HCEC 1CT (cell line): ENCODE results near the gene POLR2H.

Source experiments
- DNase-seq: peaks from one replicate; pipeline ENCODE4 v3.0.0-alpha.2; 2017

POLR2H gene

DNA sequence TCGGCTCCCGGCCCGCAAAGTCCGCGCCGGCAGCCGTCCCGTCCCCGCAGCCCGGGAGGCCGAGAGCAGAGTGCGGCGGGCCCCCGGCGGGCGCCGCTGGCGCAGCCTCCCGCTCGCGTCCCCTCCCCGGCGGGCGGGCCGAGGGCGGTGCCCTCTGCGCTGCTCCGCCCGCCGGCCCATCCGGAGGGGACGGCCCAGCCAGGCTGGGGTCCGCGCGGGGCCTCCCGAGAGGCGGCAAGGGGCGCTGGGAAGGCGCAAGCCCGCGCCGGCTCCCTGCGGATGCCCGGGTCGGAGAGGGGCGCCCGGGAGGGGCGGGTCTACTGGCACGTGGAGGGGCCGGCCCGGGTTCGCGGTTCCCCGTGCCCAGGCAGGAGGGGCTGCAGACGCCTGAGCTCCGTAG is at the start of gene POLR2H, which contains the start of gene CLCN2:
Gene POLR2H (plus strand): TSS at position 179 of the 400 bp plus-strand sequence. CDS start 1,783 bp downstream, outside the sequence.
Gene CLCN2 (minus strand): TSS at position 74 of the 400 bp plus-strand sequence. CDS start 126 bp downstream, outside the sequence.
- peak; percentile 45 for DNase-seq

DNA sequence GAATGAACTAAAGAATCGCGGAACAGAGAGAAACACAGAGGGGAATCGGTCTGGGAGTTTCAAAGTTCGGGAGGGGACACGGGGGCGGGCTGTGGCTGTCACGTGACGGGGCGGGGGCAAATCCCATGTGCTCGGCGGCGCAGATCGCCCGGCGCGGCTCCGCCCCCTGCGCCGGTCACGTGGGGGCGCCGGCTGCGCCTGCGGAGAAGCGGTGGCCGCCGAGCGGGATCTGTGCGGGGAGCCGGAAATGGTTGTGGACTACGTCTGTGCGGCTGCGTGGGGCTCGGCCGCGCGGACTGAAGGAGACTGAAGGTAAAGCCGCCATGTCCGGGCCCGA is 47.2 kb upstream of the POLR2H start, which contains the start of gene EIF4G1:
Gene EIF4G1 (plus strand): TSS at position 244 of the 337 bp plus-strand sequence. CDS start 1,191 bp downstream, outside the sequence.
- DNase-seq: peak; percentile 95

DNA sequence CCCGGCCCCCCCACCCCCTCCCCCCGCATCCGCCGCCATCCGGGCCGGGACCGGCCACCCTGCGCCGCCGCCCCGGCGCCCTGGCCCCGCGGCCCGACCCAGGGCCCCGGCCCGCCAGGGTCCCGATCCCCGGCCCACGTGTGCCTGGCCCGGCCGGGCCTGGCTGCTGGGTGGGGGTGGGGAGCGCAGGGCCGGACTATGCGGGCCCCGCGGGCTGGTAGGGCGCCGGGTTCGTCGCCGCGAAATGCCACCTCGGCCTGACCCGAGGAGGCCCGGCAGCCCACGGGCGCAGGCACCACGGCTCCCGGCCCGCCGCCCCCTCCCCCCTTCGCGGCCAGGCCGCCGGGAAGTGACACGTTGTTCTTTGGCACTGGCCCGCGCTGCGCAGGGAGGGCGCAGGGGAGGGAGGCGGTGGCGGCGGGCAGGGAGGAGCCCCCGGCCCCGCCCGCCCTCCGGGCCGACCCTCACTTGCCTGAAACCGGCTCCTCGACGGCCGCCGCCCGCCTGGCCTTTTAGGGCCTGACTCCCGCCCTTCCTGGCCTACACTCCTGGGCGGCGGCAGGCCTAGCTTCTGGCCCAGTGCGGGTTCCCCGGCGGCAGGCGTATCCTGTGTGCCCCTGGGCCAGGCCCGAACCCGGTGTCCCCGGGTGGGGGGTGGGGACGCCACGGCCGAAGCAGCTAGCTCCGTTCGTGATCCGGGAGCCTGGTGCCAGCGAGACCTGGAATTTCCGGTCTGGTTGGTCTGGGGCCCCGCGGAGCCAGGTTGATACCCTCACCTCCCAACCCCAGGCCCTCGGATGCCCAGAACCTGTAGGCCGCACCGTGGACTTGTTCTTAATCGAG is 46.6 kb upstream of the POLR2H start:
- peak; percentile 66 for DNase-seq

DNA sequence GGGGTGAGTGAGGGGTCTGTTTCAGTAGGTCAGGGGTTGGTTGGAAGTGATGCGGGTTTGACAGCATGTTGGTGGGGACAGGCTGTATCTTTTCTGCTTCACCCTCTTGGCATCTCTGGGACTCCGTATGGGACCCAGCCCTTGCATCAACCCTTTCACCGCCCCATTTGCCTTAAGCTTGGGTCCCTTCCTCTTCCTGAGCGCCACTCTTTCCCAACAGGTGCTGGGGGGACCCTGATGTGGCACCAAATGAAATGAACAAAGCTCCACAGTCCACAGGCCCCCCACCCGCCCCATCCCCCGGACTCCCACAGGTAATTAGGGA is 46.0 kb upstream of the POLR2H start:
- no peak for DNase-seq

DNA sequence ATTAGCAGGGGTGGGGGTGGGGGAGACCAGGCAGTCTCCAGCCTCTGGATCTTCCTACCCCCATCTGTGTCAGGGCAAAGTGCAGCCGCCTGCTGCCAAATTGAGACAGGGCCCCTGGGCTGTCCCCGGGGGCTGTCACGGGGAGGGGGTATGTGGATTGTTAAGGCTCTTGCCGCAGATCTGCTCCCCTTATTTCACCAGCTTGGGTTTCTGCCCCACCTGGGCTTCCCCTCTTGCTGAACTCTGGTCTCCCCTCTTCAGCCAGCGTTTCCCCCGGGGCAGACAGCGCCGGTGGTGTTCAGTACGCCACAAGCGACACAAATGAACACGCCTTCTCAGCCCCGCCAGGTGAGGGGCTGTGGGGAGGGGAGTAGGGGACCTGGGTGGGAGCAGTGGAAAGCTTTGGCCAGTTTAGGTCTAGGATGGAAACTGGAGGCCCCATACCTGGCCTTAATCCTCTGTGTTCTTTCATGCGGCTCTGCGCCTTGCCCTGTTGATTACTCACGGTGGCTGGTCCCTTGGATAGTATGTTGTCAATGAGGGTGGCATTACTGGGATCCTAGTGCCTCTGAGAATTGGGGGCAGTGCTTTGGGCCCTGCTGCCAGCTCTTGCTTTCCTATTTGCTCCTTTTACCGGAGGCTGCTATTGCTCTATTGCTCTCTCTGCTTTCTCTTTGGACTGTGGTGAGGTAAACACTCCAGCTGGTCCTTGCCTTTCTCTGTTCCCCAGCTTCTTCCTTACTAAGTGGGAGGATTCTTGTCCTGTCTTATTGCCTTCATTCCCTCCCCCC is 45.4 kb upstream of the POLR2H start:
- no peak for DNase-seq

DNA sequence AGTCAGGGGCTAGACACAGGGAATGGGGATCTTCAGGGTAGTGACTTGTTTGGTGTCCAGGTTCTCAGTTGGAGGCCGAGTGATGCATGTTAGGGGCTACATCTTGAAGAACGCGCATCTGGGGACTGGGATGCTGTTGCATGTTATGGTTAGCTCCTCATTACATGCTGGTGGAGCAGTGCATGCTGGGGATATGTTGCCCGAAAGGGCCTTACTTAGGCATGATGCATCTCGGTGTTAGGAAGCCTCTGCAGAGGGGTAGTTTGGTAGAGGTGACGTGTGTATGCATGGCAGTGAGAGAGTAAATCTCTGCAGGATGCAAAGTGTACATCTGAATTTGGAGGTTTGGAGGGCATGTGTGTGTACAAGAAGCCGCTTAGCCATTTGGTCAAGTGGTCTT is 44.7 kb upstream of the POLR2H start:
- no peak for DNase-seq

DNA sequence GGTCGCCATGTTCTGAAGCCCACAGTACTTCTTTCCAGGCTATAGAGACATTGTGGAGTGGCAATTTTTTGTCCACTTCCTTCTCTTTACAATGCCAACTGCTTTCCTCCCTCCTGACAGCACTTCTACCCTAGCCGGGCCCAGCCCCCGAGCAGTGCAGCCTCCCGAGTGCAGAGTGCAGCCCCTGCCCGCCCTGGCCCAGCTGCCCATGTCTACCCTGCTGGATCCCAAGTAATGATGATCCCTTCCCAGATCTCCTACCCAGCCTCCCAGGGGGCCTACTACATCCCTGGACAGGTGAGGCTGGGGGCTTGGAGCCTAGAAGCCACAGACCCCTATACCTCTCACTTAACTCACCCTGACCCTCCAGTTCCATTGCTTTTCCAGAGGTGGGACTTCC is 44.3 kb upstream of the POLR2H start:
- no peak for DNase-seq

DNA sequence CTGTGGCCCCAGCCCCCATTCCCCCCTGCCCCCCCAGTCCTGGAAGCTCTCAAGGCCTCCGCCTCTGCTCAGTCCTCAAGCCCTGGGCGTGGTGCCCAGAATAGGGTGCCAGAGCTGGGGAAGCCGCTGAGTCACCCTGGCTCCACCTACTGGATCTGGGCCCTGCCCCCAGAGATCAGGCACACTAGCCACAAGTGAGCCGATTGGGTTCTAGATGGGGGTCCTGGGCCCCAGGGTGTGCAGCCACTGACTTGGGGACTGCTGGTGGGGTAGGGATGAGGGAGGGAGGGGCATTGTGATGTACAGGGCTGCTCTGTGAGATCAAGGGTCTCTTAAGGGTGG is 41.4 kb upstream of the POLR2H start:
- DNase-seq: peak; percentile 97

DNA sequence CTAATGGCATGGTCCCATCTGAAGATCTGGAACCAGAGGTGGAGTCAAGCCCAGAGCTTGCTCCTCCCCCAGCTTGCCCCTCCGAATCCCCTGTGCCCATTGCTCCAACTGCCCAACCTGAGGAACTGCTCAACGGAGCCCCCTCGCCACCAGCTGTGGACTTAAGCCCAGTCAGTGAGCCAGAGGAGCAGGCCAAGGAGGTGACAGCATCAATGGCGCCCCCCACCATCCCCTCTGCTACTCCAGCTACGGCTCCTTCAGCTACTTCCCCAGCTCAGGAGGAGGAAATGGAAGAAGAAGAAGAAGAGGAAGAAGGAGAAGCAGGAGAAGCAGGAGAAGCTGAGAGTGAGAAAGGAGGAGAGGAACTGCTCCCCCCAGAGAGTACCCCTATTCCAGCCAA is 39.8 kb upstream of the POLR2H start:
- no peak for DNase-seq

DNA sequence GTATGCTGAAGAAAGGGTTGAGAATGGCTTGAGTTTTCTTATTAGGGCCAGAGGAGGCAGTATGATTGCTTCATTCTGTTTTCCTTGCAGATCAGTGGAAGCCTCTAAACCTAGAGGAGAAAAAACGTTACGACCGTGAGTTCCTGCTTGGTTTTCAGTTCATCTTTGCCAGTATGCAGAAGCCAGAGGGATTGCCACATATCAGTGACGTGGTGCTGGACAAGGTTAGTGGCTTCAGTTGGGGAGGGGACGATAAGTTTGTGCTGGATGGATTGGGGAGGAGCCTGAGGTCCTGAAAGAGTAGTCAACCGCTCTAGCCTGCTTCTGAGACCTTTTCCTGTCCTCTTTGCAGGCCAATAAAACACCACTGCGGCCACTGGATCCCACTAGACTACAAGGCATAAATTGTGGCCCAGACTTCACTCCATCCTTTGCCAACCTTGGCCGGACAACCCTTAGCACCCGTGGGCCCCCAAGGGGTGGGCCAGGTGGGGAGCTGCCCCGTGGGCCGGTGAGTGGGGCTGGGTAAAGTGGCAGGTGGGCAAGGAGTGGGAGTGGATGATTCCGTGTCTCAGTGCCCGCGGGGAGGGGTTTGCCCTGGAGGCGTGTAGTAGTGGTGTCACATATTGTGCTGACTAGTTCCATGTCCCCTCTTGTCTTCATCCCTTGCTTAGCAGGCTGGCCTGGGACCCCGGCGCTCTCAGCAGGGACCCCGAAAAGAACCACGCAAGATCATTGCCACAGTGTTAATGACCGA is 38.6 kb upstream of the POLR2H start:
- no peak for DNase-seq

DNA sequence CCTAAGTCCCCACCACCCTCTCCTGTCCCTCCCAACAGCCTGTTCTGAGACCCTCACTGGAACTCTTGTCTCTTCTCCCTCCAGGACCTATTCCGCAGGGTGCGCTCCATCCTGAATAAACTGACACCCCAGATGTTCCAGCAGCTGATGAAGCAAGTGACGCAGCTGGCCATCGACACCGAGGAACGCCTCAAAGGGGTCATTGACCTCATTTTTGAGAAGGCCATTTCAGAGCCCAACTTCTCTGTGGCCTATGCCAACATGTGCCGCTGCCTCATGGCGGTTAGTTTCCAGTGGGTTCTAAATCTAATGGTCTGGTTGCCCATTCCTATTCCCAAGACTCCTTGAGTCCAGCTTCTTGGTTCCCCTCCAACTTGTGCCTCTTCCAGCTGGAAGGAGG is 37.8 kb upstream of the POLR2H start:
- DNase-seq: no peak

DNA sequence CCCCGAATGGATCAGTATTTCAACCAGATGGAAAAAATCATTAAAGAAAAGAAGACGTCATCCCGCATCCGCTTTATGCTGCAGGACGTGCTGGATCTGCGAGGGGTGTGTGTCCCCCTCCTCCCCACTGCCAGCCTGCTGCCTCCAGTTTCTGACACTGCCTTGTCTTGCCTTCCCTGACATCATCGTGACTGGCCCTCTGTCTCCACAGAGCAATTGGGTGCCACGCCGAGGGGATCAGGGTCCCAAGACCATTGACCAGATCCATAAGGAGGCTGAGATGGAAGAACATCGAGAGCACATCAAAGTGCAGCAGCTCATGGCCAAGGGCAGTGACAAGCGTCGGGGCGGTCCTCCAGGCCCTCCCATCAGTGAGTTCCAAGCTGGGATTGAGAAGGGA is 36.2 kb upstream of the POLR2H start:
- DNase-seq: no peak

DNA sequence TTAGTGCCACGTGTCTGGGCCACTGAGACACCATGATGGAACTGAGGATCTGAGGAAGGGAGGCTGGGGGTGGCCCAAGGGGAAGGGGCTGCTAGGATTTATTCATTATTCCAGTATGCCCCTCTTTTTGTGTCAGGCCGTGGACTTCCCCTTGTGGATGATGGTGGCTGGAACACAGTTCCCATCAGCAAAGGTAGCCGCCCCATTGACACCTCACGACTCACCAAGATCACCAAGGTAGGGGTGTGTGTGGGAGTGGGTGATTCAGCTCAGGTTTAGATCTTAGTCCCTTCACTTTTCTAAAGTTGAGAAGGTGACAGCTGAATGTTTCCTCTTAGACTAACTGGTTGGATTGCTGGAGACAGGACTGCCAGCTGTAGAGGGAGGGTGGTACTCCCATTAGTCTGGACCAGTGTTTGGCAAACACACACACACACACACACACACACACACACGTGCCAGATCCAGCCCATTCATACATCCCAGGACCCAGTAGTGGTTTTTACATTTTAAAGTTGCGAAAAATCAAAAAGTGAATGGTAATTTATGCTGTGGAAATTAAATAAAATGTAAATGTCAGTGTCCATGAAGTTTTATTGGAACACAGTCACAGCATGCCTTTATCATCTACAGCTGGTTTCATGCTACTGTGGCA is 35.7 kb upstream of the POLR2H start:
- DNase-seq: no peak

DNA sequence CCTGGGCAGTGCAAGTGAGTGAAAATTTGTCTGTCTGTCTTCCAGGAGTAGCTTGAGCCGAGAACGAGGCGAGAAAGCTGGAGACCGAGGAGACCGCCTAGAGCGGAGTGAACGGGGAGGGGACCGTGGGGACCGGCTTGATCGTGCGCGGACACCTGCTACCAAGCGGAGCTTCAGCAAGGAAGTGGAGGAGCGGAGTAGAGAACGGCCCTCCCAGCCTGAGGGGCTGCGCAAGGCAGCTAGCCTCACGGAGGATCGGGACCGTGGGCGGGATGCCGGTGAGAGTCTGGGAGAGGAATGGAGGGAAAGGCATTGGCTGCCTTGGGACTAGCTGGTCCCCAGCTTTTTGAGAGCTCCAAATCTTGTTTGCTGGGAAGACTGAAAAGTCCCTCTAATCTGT is 34.3 kb upstream of the POLR2H start:
- DNase-seq: no peak

DNA sequence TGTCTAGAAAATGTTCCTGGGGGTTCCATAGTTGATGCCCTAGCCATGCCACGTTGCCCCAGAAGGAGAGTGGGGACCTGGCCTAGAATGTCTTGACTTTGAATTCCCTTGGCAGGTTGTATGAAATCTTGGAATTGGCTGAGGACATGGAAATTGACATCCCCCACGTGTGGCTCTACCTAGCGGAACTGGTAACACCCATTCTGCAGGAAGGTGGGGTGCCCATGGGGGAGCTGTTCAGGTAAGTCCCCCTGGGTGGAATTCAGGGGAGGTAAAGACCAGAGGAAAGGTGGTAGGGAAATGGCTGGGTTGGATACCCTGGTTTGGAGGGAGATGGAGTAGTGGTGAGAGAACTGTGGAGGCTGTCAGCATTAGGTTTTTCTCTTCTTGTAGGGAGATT is 33.0 kb upstream of the POLR2H start:
- DNase-seq: no peak

DNA sequence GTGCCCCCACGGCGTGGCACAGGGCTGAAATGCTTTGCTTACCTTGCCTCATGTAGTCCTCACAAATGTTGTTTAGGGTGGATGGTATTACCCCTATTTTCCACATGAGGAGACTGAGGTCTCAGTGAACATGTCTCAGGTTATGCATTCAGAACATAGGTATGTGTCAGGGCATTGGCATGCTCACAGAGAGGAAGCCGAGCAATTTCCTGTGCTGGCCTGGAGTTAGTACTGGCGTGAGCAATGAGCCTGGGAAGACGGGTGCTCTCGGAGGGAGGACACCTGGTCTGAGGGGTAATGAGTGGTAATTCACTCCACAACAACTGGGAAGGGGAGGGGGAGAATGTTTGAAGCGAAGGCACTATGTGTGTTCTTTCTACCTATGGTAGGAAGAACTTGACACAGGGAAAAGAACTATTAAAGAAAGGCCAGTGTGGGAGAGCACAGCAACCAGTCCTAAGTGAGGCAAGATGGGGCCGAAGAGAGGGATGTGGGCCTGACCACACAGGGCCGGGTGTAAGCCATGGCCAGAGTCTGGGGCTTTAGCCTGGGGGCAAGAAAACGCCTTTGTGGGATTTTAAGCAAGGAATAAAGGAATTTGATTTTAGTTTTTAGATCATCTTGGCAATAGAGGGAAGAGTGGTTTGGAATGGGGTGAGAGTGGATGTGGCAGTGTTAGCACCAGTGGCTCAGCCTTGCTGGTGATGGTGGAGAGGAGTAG is 29.0 kb upstream of the POLR2H start:
- peak; percentile 92 for DNase-seq

DNA sequence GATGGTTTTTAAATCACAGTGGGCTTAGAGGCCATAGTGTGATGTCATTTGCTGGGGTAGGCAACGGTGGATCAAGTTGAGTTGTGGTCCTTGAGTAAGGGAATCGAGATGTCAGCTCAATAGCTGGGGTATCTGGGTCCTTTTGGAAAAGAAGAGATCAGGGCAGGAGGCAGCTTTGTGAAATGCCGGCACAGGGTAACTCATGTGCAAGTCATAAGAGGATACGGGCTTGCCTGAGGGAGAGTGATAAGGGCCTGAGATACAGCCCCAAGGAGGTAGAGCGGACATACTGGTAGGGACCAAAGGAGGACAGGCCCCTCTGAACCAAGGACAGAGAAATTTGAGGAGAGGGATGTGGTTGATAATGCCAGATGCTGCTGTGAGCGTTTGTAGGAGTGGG is 28.3 kb upstream of the POLR2H start:
- no peak for DNase-seq

DNA sequence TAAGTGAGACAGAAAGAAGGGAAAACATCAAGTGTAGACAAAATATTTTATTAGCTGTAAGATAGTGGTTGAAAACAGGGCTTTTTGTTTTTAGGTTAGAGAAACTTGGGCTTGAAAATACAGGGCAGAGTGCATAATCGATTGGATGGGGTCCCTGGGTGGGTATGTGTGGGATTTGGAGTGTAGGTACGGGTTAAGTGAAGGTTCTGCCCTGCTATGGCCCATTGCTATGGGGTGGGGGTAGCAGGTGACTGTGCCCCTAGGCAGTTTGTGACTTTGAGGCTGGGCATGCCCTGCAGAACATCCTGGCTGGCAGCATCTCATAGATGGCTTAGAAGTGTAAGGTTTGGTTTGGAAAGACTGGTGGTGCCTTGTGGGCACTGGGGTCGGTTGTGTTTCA is 27.8 kb upstream of the POLR2H start:
- no peak for DNase-seq

DNA sequence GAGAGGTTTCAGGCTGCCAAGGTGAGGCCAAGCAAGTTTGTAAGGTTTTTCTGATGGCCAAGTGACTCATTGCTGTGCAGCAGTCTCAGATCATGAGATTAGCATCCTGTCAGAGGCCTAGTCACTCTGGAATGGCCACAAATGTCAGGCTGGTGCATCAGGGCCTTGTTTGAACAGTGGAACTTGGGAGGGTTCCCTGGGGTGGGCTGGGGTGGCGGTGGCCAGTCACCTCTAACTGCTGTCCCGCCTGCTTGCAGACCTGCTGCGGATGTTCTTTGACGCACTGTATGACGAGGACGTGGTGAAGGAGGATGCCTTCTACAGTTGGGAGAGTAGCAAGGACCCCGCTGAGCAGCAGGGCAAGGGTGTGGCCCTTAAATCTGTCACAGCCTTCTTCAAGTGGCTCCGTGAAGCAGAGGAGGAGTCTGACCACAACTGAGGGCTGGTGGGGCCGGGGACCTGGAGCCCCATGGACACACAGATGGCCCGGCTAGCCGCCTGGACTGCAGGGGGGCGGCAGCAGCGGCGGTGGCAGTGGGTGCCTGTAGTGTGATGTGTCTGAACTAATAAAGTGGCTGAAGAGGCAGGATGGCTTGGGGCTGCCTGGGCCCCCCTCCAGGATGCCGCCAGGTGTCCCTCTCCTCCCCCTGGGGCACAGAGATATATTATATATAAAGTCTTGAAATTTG is 26.9 kb upstream of the POLR2H start:
- peak; percentile 74 for DNase-seq

DNA sequence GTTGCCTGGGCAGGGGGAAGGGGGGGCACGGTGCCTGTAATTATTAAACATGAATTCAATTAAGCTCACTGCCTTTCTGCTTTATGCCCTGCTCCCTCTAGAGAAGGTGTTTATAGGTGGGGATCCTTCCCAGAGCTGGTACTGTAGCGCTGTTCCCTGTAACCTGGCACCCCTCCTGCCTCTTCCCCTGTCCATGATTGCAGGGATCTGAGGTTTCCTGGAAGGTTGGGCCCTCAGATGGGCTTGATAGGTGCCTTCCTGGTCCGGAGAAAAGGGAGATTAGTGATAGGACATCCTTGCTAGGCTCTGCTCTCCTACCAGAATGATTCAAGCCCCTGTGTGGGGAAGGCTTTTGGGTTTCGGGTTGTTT is 26.2 kb upstream of the POLR2H start:
- DNase-seq: no peak

DNA sequence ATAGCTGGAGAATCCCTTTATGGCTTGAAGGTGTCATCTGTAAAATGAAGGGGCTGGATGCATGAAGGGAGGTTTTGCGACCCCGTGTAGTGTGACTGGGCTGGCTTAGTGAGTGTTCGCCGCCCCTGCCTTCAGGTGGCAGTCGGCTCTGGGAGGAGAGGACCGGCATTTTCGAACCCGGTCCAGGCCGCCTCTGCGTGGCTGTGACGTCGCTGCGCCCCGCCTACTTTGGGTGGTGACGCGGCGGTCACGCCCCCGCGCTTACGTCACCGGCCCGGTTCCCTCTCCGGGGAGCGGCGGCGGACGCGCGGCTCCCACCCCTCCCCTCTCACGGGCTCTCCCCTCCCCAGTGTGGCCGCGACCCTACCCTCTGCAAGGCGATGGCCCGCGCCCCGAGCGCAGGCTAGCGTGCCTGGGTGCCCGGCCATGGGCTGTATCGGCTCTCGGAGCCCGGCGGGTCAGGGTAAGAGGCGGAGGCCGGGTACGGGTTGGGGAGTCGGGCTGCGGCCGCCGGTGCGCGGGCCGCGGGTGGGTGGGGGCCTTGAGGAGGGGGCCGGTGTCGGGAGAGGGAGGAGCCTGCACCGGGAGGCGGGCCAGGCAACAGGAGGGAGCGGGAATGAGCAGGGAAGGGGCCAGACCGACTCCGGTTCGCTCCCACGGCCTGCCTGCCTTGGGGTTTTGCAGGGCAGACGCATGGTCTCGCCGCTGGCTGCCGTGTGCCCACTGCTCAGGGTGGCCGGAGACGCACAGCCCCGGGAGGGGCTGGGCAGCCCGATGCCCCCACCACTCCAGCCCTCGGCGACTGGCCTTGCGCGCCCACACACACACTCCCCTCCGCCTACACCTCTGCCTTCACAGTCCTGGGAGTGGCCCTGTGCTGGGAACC is 25.6 kb upstream of the POLR2H start:
- DNase-seq: peak; percentile 76
